NB4 (cell line): ENCODE data around the gene ART3.

Source experiments
- DNase-seq: peaks from one replicate; pipeline ENCODE4 v3.0.0; 2010; ENCODE audit warnings: low read depth
- H3K4me3 ChIP-seq: one replicate; pipeline ENCODE4 v1.5.1; 2011; ENCODE audit warnings: mild to moderate bottlenecking, low read depth, low read length, moderate library complexity
- MYC ChIP-seq: IDR thresholded peaks from 2 replicates; pipeline ENCODE4 v1.6.1; 2011; ENCODE audit warnings: low read depth, low read length
- POLR2A ChIP-seq: IDR thresholded peaks from 2 replicates; pipeline ENCODE4 v1.6.1; 2011; ENCODE audit warnings: mild to moderate bottlenecking; ENCODE audit not compliant: insufficient read length; ENCODE audit errors: extremely low read depth
- TF ChIP-seq, protein P1 (sequence below): IDR thresholded peaks from 2 replicates; pipeline ENCODE4 v1.6.1; 2011; ENCODE audit warnings: low read depth, low read length
- TF ChIP-seq, protein P2 (sequence below): IDR thresholded peaks from one replicate; pipeline ENCODE4 v1.5.1; 2012; ENCODE audit warnings: low read depth, low read length

ART3 gene

DNA sequence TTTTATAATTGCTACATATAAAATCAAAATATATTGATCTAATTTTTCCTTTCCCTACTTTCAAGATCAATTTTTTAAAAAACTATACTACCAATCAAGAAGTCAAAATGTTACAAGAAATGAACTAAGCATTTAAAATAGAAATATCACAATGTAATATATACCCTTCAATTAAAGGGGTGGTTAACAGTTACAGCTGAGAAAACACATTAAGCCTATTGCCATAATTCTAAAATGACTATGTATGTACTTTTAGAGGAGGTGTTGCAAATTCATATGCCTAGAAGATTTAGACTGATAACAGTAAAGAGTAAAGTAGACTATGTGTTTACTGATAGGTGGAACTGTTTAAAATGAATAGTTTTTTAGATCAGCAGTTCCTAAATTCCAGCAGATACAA lies 70.0 kb downstream of the ART3 start:
- TF ChIP-seq, protein P1, sequence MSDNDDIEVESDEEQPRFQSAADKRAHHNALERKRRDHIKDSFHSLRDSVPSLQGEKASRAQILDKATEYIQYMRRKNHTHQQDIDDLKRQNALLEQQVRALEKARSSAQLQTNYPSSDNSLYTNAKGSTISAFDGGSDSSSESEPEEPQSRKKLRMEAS: no peak
- TF ChIP-seq POLR2A: no peak
- TF ChIP-seq, protein P2, sequence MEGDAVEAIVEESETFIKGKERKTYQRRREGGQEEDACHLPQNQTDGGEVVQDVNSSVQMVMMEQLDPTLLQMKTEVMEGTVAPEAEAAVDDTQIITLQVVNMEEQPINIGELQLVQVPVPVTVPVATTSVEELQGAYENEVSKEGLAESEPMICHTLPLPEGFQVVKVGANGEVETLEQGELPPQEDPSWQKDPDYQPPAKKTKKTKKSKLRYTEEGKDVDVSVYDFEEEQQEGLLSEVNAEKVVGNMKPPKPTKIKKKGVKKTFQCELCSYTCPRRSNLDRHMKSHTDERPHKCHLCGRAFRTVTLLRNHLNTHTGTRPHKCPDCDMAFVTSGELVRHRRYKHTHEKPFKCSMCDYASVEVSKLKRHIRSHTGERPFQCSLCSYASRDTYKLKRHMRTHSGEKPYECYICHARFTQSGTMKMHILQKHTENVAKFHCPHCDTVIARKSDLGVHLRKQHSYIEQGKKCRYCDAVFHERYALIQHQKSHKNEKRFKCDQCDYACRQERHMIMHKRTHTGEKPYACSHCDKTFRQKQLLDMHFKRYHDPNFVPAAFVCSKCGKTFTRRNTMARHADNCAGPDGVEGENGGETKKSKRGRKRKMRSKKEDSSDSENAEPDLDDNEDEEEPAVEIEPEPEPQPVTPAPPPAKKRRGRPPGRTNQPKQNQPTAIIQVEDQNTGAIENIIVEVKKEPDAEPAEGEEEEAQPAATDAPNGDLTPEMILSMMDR: no peak
- TF ChIP-seq MYC: no peak
- no peak overlapping the region for H3K4me3 ChIP-seq
- no peak for DNase-seq

DNA sequence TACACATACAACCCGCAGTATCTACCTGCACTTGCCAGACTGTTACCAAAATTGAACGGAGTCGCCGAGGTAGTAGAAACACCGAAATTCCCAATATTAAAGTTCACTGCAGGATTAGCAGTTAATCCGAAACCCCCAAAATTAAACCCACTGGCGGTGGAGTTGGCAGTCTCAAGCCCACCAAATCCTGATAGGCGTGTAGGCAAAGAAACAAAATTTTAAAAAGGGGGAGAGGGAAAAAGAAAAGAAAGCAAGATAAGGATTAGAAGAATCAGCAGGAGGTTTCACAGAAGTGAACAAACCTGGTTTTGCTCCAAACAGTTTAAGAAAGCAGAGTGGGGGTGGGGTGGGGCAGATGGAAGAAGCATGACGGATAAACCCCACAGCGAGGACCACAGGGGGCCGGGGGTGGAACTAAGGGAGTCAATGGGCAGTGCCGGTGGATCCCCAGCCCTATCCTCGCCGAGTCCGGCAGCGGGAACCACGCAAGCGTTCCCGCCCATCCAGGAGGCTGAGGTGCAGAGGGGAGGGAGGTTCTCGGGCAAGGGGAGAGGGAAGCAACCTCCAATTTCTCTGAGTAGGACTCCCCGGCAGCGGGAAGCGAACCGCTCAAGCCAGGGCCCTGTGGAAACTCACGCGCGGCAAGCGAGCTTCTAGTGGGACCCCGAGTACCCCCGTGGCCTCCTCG lies 73.1 kb downstream of the ART3 start:
- TF ChIP-seq, protein P2: no peak
- TF ChIP-seq, protein P1: peak; percentile 61; the same call in 1 of the 2 replicates
- TF ChIP-seq MYC: peak; percentile 21; the same call in 1 of the 2 replicates
- TF ChIP-seq POLR2A: no peak
- peak overlapping the region; percentile 97 for H3K4me3 ChIP-seq
- DNase-seq: peak; percentile 94

DNA sequence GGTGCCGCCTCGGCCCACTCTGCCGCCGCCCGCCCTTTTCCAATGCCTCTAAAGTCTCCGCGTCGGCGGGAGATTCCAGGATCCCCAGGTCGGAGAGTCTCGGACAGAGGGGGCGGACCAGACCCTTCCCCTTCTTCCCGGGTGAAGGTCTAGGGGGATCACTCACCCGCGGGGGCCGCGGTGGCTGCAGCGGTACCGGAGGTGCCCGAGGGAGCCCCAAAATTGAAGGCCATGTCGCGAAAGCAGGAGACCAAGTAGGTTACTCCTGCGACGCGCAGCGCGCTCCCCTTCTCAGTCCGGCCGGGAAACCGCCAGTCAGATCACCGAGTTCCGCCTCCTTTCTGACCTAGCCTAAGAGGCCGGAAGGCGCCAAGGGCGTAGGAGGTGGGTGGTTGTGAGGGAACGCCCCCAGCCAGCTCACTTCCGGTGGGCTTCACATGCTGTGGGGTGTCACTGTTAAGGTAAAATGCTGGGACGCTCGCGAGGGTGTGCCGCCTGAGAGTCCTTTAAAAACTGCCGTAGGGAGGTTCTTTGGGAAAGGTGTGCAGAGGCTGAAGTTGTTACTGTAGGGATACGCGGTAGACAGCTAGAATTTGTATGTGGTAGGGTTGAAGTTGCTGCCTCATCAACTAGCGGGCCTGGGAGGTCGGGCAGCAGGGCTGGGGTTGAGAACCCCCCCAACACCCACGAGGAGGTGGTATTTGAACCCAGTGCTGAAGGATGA lies 73.8 kb downstream of the ART3 start, which contains the start of gene NUP54:
Gene NUP54 (minus strand): TSS at position 256 of the 724 bp plus-strand sequence. CDS start 23 bp downstream, at position 233.
- TF ChIP-seq POLR2A (peak; percentile 87), MYC (peak; percentile 47; the same call in 1 of the 2 replicates)
- TF ChIP-seq, protein P2: no peak
- TF ChIP-seq, protein P1: peak; percentile 83; the same call in 1 of the 2 replicates
- DNase-seq: peak; percentile 97
- H3K4me3 ChIP-seq: peak within 1 kb of the TSS; percentile 97

DNA sequence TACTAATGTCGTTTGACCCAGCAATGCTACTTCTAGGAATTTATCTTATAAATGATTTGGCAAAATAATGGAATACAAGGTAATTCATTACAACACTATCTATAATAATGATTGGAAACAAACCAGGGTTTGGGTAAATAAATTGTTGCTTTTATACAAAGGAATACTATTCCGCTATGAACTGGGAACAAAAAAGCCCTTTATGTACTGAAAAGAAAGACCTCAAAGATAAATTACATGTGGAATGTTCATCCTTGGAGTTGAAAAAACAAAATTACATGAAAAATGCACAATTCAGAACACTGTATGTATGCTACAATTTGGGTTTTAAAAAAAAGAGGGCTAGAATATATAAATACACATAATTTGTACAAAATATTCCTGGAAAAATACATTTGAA lies 78.8 kb downstream of the ART3 start:
- H3K4me3 ChIP-seq: no peak overlapping the region
- TF ChIP-seq, protein P2: no peak
- no peak for TF ChIP-seq MYC
- TF ChIP-seq POLR2A: no peak
- TF ChIP-seq, protein P1: no peak
- DNase-seq: no peak

DNA sequence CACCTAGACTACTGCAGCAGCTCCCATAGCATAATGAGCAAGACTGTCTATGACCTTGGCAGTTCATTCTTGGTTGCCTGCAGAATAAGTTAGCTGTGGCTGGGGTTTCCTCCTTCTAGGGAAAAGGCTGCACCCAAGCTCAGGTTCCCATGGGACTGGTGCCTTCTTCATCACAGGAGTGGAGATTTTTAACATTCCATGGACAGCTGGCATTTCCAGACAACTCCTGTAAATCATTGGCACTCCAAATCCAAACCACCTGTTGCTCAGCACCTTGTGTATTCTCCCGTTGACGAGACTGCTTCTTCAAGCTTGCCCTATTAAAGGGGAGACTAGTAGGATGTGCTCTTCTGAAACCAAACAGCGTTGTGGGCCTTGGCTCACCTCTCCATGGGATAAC lies 81.5 kb downstream of the ART3 start:
- H3K4me3 ChIP-seq: no peak overlapping the region
- DNase-seq: no peak
- TF ChIP-seq MYC (no peak), POLR2A (no peak)
- TF ChIP-seq, protein P2: no peak
- TF ChIP-seq, protein P1: no peak
